ENCODE data around the gene ARHGEF10L.

Gene ARHGEF10L

GRCh38 chr1:17531682-17532487 is 7.6 kb upstream of the ARHGEF10L start:
- H3K4me3 ChIP-seq (replicated peaks in 1 of 2; ENCODE audit: low read depth in 2 of 2, low read length in 2 of 2): no peak overlapping the region
- DNase-seq (ENCODE audit: low read depth in 2 of 2): peak; percentile 27 to 91
- TF ChIP-seq CTCF (IDR thresholded peaks at IDR 0.05; ENCODE audit: low read depth, low read length): no peak

GRCh38 chr1:17533201-17533600 is 6.3 kb upstream of the ARHGEF10L start:
- H3K4me3 ChIP-seq (replicated peaks in 1 of 2; ENCODE audit: low read depth in 2 of 2, low read length in 2 of 2): no peak overlapping the region
- DNase-seq (ENCODE audit: low read depth in 2 of 2): no peak
- TF ChIP-seq CTCF (IDR thresholded peaks at IDR 0.05; ENCODE audit: low read depth, low read length): no peak

GRCh38 chr1:17535300-17535936 is 4.1 kb upstream of the ARHGEF10L start:
- H3K4me3 ChIP-seq (replicated peaks in 1 of 2; ENCODE audit: low read depth in 2 of 2, low read length in 2 of 2): no peak overlapping the region
- TF ChIP-seq CTCF (IDR thresholded peaks at IDR 0.05; ENCODE audit: low read depth, low read length): no peak
- DNase-seq (ENCODE audit: low read depth in 2 of 2): no peak

- DNase-seq (ENCODE audit: low read depth in 2 of 2): no peak
Observed at GRCh38 chr1:17538010-17538409, 1.5 kb upstream of the ARHGEF10L start.

GRCh38 chr1:17538428-17539117 is 925 bp upstream of the ARHGEF10L start:
- H3K4me3 ChIP-seq (replicated peaks in 1 of 2; ENCODE audit: low read depth in 2 of 2, low read length in 2 of 2): no peak overlapping the region
- TF ChIP-seq CTCF (IDR thresholded peaks at IDR 0.05; ENCODE audit: low read depth, low read length): no peak

More at GRCh38 chr1:17538010-17538409, 1.5 kb upstream of the ARHGEF10L start:
- TF ChIP-seq CTCF (IDR thresholded peaks at IDR 0.05; ENCODE audit: low read depth, low read length): no peak
- no peak overlapping the region for H3K4me3 ChIP-seq (replicated peaks in 1 of 2; ENCODE audit: low read depth in 2 of 2, low read length in 2 of 2)

GRCh38 chr1:17539118-17539476 is 401 bp upstream of the ARHGEF10L start:
- DNase-seq (ENCODE audit: low read depth in 2 of 2): no peak
- peak overlapping the region; percentile 21 to 34 for H3K4me3 ChIP-seq (replicated peaks in 1 of 2; ENCODE audit: low read depth in 2 of 2, low read length in 2 of 2)
- TF ChIP-seq CTCF (IDR thresholded peaks at IDR 0.05; ENCODE audit: low read depth, low read length): no peak

More at GRCh38 chr1:17538428-17539117, 925 bp upstream of the ARHGEF10L start:
- DNase-seq (ENCODE audit: low read depth in 2 of 2): no peak

All from cardiac fibroblast (primary cell).